Kasumi-1 (cell line): Measurements from ENCODE around the gene MTHFD1L.
A peak's percentile ranks its signal among the peaks of the same experiment; 100 is the strongest.

ENCODE experiments used
- DNase-seq, 2 experiments: peaks; one replicate each; lab custom pipeline; 2025; lab: John Stamatoyannopoulos, UW

The MTHFD1L gene

DNA sequence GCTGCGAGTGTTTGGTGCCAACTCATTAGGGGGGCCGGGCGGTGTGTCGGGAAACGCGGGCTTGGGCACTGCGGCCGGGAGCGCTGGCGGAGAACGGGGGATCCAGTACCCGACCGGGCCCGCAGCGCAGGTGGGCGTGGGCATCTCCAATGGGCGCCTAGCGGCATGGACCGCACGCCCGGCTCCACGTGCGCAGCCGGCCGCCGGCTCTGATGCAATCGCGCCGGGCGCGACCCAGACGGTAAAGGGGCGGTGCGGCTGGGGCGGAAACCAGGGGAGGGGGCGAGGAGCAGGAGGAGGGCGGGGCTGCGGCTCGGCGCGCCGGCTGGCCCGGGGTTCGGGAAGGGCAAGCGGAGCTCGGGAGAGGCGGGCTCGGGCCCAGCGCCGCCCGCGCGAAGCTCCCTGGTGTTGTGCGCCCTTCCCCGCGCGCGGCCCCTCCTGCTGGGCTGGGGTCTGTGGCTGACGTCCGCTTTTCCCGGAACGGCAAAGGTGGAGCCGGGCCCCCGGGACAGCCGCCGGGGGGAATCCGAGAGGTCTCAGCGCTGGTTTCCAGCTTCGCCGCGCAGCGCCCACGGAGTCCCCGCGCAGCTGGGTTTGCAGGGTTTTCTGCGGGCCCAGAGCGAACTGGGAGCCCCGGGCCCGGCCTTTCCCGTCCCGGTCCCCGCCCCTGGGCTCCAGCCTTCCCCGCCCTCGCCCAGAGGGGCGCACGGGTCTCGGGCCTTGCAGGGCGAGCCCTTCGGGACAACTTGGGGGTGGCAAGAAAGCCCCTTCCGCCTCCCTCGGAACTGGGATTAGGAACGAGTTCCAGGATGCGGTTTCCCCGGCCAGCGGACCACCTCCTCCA is 867 bp downstream of the MTHFD1L start:
- peak; percentile 72 to 75 for DNase-seq

DNA sequence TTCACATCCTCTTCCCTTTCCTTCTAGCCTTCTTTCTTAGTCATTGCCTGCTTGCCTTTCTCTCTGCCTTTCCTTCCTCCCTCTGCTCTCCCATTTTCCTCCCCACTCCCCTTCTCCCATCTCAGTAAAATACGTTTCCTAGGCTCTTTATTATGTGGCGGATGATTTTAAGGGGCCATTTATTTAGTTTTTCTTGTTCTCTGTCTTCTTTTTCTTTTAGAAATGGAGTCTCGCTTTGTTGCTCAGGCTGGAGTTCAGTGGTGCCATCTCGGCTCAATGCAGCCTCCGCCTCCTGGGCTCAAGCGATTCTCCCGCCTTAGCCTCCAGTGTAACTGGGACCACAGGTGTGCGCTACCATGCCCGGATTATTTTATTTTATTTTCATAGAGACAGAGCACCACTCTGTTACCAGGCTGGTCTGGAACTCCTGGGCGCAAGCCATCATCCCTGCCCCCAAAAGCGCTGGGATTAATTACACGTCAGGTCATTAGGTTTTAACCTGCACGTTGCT is 1.5 kb downstream of the MTHFD1L start:
- DNase-seq, result no peak

DNA sequence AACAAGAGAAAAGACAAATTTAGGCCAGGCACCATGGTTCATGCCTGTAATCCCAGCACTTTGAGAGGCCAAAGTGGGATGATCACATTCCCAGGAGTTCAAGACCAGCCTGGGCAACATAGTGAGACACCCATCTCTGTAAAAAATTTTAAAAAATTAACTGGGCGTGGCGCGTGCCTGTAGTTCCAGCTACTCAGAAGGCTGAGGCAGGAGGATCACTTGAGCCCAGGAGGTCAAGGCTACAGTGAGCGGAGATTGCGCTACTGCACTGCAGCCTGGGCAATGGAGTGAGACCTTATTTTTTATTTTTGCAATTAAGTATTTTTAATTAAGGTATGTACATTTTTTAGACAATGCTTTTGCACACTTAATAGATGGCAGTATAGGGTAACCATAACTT is 3.3 kb downstream of the MTHFD1L start:
- DNase-seq, result no peak

DNA sequence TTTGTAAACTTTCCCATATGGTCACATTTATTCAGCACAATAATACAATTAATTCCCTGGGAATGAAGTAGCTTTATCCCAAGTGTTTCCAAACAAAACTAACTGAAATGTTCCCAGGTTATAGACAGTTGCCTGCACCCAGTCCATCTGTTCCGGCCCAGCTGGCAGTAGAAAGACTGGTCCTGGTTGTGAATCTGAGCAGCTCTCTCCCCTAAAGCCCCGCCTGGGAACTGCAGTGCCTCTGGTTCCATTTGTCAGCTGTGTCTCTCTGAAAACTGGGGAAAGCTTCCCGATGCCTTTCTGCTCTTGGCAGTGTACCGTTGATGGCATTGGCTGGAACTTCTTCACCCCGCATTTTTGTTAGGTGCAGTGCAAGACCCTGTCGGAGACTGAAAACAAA is 8.7 kb downstream of the MTHFD1L start:
- DNase-seq, result no peak

DNA sequence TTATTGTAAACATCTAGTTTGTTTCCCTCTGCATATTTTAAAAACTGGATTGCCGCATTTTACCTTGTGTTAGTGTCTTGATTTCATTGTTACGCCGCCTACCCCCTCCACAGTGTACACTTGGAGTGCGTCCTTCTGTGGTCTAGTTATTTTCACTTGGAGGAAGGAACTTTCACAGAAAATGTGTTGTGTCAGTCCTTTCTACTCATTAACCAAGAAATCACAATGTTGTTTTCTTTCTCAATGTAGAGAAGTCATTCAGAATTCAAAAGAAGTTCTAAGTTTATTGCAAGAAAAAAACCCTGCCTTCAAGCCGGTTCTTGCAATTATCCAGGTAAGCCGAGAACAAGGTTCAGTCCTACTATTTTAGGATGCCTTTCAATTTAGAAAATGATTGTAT is 10.3 kb downstream of the MTHFD1L start:
- no peak for DNase-seq

DNA sequence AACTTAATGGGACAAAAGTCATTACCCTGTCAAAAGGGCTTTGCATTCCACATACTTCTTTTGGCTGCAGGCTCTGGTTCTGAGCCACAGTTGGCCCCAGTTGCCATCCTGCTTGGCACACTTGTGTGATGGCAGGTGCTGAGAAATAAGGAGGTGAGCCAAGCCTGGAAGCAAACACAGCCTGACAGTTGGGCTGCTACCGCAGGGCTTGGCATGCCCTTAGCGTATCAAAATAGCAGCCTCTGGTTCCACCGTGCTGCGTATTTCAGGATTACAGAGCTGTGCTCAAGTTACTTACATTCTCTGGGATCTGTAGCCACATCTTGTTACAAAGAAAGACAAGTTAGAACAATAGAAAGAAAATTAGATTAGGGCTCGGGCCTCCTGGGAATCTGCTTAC is 11.1 kb downstream of the MTHFD1L start:
- DNase-seq, result no peak

DNA sequence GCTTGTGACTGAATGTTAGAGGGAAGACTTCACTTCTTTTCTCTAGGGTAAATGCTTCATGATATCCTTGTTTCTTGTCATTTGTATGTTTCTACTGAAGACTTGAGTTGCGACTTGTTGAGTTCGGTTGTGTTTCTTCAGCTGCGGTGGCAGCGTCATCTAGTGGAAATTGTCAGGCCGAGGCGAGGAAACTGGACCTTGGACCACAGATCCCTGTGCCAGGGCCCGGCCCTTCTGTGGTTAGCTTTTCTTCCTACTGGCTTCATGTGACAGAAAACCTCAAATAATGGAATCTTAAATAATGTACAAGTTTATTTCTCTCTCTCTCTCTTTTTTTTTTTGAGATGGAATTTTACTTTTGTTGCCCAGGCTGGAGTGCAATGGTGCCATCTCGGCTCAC is 12.4 kb downstream of the MTHFD1L start:
- no peak for DNase-seq

DNA sequence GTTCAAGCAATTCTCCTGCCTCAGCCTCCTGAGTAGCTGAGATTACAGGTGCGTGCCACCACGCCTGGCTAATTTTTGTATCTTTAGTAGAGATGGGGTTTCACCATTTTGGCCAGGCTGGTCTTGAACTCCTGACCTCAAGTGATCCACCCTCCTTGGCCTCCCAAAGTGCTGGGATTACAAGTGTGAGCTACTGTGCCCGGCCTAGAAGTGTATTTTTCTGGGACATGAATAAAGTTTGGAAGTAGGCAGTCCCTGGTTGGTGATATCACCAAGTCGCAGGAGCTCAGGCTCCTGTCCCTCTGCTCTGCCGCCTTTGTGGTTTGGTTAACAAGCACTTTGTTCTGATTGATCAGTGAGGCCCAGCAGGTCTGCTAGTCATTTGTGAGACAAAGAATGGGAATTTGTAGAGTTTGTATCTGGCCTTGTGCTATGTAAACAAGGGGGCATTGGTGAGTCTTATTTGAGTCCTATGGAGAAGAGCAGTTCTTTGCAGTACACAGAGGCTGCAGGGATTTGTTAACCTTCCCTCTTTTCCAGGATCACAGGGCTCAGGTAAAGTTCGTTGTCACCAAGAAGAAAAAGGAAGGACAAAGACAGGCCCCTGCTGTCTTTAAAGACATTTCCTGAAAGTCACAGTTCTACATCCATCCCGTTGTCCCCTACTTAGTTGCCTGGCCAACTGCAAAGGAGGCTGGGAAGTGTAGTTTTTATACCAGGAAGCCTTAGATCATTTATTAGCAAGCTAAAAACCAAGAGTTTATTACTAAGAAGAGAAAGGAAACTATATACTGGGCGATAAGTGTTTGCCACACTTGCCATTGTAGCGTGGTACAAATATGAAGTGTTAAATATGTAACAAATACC is 13.1 kb downstream of the MTHFD1L start:
- DNase-seq, result no peak

DNA sequence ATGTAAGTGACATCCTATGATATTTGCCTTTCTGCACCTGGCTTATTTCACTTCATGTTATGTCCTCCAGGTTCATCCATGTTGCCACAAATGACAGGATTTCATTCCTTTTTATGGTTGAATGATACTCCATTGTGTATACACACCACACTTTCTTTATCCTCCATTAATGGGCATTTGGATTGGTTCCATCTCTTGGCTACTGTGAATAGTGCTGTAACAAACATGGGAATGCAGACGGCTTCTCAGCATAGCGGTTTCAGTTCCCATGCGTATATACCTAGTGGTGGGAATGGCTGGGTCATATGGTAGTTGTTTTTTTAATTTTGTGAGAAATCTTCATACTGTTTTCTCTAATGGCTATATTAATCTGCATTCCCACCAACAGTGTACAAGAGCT is 14.8 kb downstream of the MTHFD1L start:
- no peak for DNase-seq

DNA sequence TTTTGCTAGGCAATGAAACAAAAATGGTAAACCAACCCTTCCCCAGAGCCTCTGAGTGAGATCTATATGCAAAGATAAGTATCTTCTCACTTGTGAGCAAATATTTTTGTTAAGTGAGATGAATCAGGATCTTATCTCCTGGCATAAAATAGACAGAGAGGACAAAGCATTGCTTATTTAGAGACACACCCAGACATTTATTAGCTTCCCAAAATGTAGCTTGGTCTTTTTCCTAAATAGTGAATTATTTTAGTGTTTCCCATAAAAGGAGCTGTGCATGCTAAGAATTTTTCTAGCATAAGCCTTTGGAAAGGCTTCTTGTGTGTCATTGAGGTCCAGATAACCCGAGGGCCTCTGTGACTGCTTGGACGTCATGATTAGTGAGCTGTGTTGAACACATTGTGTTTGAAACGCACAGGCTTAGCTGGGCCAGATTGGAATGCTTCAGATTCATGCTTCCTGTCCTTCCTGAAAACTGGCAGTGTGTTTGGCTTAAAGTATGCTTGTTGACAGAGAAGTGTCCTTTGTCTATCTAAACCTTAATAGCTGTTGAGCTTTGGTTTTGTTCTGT is 16.5 kb downstream of the MTHFD1L start:
- no peak for DNase-seq

DNA sequence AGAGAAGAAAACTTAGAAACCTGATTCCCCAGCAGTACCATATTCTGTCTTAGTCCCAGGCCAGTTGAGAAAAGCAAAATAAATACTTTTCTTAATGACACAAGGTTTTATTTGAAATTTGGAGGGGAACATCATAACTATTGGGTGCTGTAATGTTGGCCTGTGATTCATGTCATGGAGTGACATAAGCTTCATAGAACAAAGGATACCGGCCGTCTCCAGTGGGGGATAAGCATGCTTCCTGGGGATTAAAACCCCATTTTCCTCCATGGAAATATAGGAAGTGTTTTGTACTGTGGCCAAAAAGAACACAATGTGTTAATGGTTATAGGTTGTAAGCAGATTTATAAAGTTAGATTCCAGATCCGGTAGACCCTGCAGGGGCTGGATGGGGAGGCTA is 18.0 kb downstream of the MTHFD1L start:
- no peak for DNase-seq

DNA sequence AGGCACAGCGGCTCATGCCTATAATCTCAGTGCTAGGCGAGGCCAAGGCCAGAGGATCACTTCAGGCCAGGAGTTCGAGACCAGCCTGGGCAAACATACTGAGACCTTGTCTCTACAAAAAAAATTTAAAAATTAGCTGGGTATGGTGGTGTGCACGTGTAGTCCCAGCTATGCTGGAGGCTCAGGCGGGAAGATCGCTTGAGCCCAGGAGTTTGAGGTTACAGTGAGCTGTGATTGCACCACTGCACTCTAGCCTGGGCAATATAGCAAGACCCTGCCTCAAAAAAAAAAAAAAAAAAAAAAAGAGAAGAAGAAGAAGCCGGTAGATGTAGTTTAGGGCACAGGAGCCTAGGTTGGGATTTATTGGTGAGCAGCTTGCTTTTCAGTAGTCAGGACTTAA is 20.7 kb downstream of the MTHFD1L start:
- DNase-seq, result no peak

DNA sequence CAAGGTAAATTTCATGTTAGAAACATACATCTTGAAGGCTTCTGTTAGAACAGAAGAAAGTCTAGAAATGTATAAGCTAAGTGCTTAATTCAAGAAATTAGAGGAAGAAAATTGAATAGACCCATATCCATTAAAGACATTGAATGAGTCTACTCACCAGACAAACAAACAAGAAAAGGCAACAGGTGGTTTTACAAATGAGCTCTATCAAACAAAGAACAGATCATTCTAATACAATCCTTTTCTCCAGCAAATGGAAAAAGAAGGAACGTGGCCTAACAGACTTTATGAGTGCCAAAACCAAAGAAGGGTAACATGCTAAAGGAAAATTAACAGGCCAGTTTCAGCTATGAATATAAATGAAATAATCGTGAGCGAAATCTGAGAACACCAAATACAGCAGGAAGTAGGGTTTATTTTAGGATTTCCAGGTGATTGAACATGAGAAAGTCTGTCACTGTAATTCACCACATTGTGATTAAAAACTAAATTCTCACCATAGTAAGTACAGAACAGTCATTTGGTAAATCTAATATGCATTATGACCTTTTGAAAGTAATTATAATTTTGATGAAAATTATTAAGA is 22.6 kb downstream of the MTHFD1L start:
- no peak for DNase-seq

DNA sequence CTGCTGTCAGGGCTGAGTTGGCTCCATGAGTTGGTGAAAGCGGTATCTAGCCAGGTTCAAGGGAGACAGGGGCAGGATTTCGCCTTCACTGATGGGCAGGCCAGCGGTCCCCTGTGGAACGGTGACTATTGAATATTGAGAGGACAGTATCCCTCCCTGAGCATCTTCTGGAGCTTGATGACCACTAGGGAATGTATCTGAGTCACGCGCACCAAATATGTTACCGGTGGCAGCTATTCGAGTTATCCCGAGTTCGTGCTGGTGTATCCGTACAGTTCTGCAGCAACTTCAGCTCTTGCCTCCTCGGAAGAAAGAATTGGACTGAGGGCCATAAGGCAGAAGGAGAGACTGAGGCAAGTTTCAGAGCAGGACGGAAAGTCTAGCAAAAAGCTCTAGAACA is 24.8 kb downstream of the MTHFD1L start:
- DNase-seq, result no peak

DNA sequence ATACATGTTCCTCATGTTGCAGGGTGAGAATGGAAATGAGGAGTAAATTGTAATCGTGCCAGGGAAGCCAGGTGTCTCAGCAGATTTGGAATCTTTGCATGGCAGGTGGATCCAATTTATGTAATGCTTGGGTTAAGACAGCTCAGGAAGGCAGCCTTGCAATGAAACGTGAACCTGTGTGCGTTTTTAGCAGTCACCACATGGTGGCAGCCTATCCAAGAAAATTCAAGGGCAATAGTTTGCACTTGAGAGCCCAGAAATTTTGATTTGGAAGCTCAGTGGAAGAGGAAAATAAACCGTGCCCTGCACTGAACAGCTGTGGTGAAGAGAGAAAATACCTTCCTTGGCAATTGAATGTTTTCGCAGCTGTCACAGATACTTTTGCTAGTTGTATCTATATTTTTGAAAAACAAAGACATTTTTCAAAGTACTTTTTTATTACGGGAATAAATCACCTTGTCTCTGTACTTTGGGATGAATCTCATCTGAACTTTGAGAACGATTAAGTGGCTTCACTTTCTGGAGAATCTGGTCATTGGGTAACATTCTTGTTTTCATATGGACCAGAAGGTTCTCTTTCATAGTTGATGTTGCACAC is 26.5 kb downstream of the MTHFD1L start:
- peak; percentile 61 to 76 for DNase-seq

DNA sequence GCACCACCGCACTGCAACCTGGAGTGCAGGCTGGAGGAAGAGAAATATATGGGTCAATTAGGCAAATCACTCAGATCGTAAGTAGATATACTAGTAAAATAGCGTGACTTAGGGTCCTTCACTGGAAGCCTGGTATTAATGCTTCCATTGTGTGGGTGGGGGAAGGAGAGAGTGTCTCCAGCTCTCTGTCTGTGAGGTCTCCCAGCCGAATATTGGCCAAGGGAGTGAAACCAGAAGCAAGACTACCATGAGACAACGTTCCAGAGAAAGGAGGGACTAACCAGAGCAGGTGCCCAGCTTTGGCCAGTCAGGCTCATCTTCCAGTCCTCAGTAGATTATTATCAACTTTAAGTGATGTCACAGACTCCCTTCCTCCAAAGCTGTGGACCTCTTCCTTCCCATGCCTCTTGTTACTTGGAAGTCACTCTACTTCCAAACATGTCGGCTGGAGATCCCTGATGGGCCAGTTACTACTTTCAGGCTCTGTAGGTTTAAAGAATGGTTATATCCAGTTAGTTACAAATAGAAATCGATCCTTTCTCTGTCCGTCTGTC is 28.8 kb downstream of the MTHFD1L start:
- no peak for DNase-seq

DNA sequence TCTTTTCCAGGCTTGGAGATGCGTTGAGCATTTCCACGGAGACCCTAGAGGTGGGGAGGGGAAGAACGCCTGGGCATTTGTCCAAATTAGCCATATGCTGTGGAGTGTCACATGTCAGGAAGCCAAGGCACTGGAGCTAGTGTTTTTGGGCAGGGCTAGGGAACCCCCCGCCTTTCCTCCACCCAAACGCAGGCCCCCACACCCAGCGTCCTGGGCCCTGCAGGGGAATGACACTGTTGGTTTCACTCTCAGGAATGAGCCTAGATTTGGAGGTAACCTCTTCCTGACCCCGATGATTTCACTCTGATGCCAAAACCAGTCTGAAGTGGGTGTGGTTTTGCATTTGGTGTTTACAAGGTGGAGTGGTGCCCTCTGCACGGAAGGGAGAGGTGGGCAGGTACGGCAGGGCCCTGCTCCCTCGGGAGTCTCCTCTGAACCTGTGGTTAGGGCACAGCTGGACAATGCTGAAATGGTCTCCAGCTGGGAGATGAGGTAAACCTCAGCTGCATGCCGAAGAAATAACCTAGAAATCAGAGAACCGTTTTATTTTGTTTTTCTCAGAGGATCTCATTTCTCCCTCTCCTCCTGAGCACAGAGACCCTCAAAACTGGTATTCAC is 29.5 kb downstream of the MTHFD1L start:
- DNase-seq, result no peak

DNA sequence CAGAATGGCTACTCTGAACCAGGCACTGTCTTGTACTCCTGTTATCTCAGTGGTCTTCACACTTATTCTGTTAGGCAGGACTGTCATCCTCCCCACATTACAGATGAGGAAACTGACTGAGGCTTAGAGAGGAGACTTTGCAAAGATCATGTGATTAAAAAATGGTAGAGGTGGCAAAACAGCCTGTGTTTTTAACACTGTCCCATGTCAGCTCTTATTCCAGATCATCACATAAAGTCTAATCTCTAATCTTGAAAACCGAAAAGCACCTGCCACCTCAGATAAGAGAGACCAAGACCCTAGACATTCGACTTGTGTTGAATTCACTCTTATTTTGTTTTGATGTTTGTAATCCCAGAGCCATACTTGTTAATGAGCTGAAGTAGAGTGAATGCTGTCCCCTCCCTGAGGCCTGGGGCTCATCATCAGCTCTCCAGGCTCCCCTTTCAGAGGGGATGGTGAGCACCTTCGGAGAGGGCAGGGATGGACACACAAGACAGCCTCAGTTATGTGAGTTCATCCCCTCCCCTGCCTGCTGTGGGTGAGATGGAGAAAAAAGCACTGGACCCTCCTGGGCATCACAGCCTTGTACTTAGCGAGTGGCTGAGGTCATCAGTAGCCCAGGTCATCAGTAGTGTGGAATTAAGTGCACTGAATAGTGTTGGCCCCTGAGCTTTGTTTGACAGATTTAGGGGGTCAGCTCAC is 30.6 kb downstream of the MTHFD1L start:
- DNase-seq, result no peak

DNA sequence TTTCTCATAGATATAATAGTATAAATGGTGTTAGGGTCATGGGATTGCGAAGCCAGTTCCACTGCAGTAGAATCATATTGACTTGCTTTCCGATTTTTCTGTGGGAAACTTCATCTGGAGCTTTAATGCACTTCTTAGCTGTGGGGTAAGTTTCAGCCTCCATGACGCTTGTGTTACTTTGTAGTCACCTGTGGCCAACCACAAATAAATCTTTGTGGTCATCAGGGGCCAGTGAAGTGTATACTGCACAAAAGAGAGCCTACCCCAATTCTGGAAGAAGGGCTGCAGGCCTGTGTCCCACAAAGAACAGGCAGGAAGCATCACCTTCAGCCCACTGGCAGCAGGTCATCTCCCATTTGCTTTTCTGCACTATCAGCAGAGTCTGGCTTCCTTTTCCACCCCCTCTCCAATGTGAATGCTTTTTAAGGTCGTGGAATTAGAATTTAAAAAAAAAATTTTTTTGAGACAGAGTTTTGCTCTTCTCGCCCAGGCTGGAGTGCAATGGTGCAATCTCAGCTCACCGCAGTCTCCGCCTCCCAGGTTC is 32.0 kb downstream of the MTHFD1L start:
- DNase-seq, result no peak
